ENCODE measurements around the gene CTPS1. TPM values are rescaled to one million over a fixed set of nuclear protein-coding genes. Genes with fewer than 3 reads are reported as not detected.
A peak's percentile ranks its signal among the peaks of the same experiment; 100 is the strongest.

Gene CTPS1
- total RNA-seq, 1 donor, result 19.2 TPM

GRCh38 chr1:41022424-41022823, 42.9 kb downstream of the CTPS1 start:
- Histone ChIP-seq H3K4me1 (ENCODE audit: insufficient read depth, low read length) (no peaks in the 10 kb centered on the region), H3K27me3 (ENCODE audit: insufficient read depth, low read length) (no peaks in the 10 kb centered on the region), H4K20me1 (ENCODE audit: insufficient read depth, low read length) (peaks cover 5% of the 10 kb centered on the region), H3K9me3 (ENCODE audit: low read depth, low read length) (no peaks in the 10 kb centered on the region), H2AFZ (ENCODE audit: low read length) (no peak overlapping the region), H3K4me2 (ENCODE audit: insufficient read depth, low read length) (no peak overlapping the region), H3K36me3 (ENCODE audit: insufficient read depth, low read length) (peaks cover 15% of the 10 kb centered on the region), H3K79me2 (ENCODE audit: insufficient read depth, low read length) (no peaks in the 10 kb centered on the region), H3K27ac (ENCODE audit: low read depth, low read length) (no peak overlapping the region), H3K4me3 (ENCODE audit: insufficient read depth, low read length) (no peak overlapping the region)
- DNase-seq (ENCODE audit: insufficient read length, low spot score, missing footprints), result no peak
- no peak for TF ChIP-seq CTCF (IDR thresholded peaks at IDR 0.05; ENCODE audit: extremely low read depth, low read depth, low read length)

- no peaks in the 10 kb centered on the region for H3K27me3 ChIP-seq (ENCODE audit: insufficient read depth, low read length)
- TF ChIP-seq CTCF (IDR thresholded peaks at IDR 0.05; ENCODE audit: extremely low read depth, low read depth, low read length), result peak; percentile 47
- H3K4me1 ChIP-seq (ENCODE audit: insufficient read depth, low read length), result no peaks in the 10 kb centered on the region
- no peak overlapping the region for H3K27ac ChIP-seq (ENCODE audit: low read depth, low read length)
- H4K20me1 ChIP-seq (ENCODE audit: insufficient read depth, low read length), result peaks cover 5% of the 10 kb centered on the region
- H2AFZ ChIP-seq (ENCODE audit: low read length), result no peak overlapping the region
- H3K79me2 ChIP-seq (ENCODE audit: insufficient read depth, low read length), result no peaks in the 10 kb centered on the region
- no peak overlapping the region for H3K4me3 ChIP-seq (ENCODE audit: insufficient read depth, low read length)
- H3K36me3 ChIP-seq (ENCODE audit: insufficient read depth, low read length), result peaks cover 21% of the 10 kb centered on the region
- no peak overlapping the region for H3K4me2 ChIP-seq (ENCODE audit: insufficient read depth, low read length)
- peak; percentile 86 for DNase-seq (ENCODE audit: insufficient read length, low spot score, missing footprints)
- H3K9me3 ChIP-seq (ENCODE audit: low read depth, low read length), result no peaks in the 10 kb centered on the region
Measured at GRCh38 chr1:41023279-41023990, 43.9 kb downstream of the CTPS1 start.

DNA sequence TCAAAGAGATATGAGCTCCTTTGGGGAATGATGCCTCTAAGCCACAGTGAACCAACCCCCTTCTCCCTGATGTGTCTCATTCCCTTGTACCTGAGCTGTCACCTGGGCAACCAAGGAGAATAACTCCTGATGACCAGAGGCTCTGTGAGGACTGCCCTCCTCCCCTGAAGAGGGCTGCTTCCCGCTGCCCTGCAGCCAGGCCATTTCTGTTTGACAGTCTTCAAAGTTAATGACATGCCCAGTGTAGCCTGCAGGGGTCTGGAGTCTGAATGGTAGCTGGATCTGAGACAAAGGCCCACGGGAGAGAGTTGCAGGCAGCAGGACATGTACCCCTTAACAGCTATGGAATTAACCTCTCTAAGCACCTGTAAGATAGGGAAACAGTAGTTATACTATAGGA, 45.5 kb downstream of the CTPS1 start:
- no peak overlapping the region for H3K4me3 ChIP-seq (ENCODE audit: insufficient read depth, low read length)
- H3K9me3 ChIP-seq (ENCODE audit: low read depth, low read length), result no peaks in the 10 kb centered on the region
- H3K79me2 ChIP-seq (ENCODE audit: insufficient read depth, low read length), result no peaks in the 10 kb centered on the region
- H3K36me3 ChIP-seq (ENCODE audit: insufficient read depth, low read length), result peaks cover 29% of the 10 kb centered on the region
- H3K27ac ChIP-seq (ENCODE audit: low read depth, low read length), result no peak overlapping the region
- H2AFZ ChIP-seq (ENCODE audit: low read length), result no peak overlapping the region
- peaks cover 3% of the 10 kb centered on the region for H4K20me1 ChIP-seq (ENCODE audit: insufficient read depth, low read length)
- no peak overlapping the region for H3K4me2 ChIP-seq (ENCODE audit: insufficient read depth, low read length)
- H3K4me1 ChIP-seq (ENCODE audit: insufficient read depth, low read length), result peaks cover 2% of the 10 kb centered on the region
- no peak for DNase-seq (ENCODE audit: insufficient read length, low spot score, missing footprints)
- TF ChIP-seq CTCF (IDR thresholded peaks at IDR 0.05; ENCODE audit: extremely low read depth, low read depth, low read length), result no peak
- H3K27me3 ChIP-seq (ENCODE audit: insufficient read depth, low read length), result no peaks in the 10 kb centered on the region

DNA sequence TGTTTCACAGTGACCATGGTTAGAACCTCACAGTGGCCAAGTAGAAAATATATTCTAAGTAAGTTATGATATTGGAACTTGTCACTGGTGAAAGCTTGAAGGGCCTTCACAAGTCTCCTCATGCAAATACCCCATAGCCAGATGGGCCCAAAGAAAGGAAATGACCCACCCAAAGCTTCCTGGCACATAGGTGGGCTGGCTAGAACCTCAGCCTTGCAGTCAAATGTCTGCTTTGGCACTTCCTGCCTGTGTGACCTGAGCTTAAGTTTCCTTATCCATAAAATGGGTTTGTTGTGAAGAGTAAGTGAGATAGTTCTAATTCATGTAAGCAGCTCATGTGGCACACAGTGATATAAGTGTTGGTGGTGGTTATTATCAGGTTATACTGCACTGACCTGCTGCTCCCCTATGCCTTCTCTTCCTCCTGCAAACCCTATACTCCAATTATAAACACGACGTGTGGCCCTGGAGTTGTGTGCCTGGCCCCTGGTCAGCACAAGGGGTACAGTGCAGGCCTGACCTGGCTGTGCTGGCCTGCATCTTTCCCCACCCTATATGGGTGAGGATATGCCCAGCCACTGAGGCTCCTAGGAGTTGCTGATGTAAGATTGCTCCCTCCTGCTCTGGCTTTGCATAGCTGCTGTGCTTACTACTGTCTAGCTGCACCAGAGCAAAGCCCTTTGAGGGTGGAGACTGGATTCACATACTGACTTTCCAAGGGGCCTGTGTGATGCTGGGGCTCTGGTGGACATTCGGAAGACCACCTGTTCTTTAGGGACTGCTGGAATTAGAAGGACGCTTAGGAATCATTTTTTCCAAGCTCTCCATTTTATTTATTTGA, 46.7 kb downstream of the CTPS1 start:
- H3K9me3 ChIP-seq (ENCODE audit: low read depth, low read length), result no peaks in the 10 kb centered on the region
- no peak for TF ChIP-seq CTCF (IDR thresholded peaks at IDR 0.05; ENCODE audit: extremely low read depth, low read depth, low read length)
- peaks cover 3% of the 10 kb centered on the region for H4K20me1 ChIP-seq (ENCODE audit: insufficient read depth, low read length)
- DNase-seq (ENCODE audit: insufficient read length, low spot score, missing footprints), result no peak
- H3K4me3 ChIP-seq (ENCODE audit: insufficient read depth, low read length), result no peak overlapping the region
- H3K27ac ChIP-seq (ENCODE audit: low read depth, low read length), result no peak overlapping the region
- peaks cover 41% of the 10 kb centered on the region for H3K36me3 ChIP-seq (ENCODE audit: insufficient read depth, low read length)
- peaks cover 2% of the 10 kb centered on the region for H3K4me1 ChIP-seq (ENCODE audit: insufficient read depth, low read length)
- no peak overlapping the region for H2AFZ ChIP-seq (ENCODE audit: low read length)
- no peaks in the 10 kb centered on the region for H3K79me2 ChIP-seq (ENCODE audit: insufficient read depth, low read length)
- H3K27me3 ChIP-seq (ENCODE audit: insufficient read depth, low read length), result no peaks in the 10 kb centered on the region
- no peak overlapping the region for H3K4me2 ChIP-seq (ENCODE audit: insufficient read depth, low read length)

All from osteoblast (primary cell).